Vagina (tissue), 2 donors: Measurements from ENCODE around the gene RNF26. TPM values are rescaled to one million over a fixed set of nuclear protein-coding genes. Genes with fewer than 3 reads are reported as not detected.
A peak's percentile ranks its signal among the peaks of the same experiment; 100 is the strongest.

ENCODE experiments used
- DNase-seq, 2 donors: peaks; one replicate each; pipeline ENCODE4 v3.0.0-alpha.2; 2017; ENCODE audit errors: extremely low spot score in 2 of 2
- H3K27ac ChIP-seq: fragments of 200-600 bp; sonication (generic); one replicate; pipeline ENCODE4 v1.5.1; 2019
- H3K27me3 ChIP-seq: fragments of 200-600 bp; sonication (generic); one replicate; pipeline ENCODE4 v1.5.1; 2019
- H3K36me3 ChIP-seq, 2 donors: fragments of 200-600 bp; sonication (generic); one replicate each; pipeline ENCODE4 v1.5.1; 2017 to 2019
- H3K4me1 ChIP-seq: fragments of 200-600 bp; sonication (generic); one replicate; pipeline ENCODE4 v1.5.1; 2019
- H3K4me3 ChIP-seq, 2 donors: fragments of 200-600 bp; sonication (generic); 1 replicate in 1 of 2; 2 replicates in 1 of 2; pipeline ENCODE4 v1.5.1; 2016 to 2019
- H3K9me3 ChIP-seq: fragments of 200-600 bp; sonication (generic); one replicate; pipeline ENCODE4 v1.5.1; 2019
- POLR2A ChIP-seq, 2 donors: fragments of 450-650 bp; IDR thresholded peaks; one replicate each; pipeline ENCODE4 v1.6.1; 2017; ENCODE audit warnings: antibody characterized with exemption in 2 of 2, mild to moderate bottlenecking in 2 of 2, moderate library complexity in 2 of 2
- POLR2AphosphoS5 ChIP-seq, 2 donors: sonication (generic); formaldehyde crosslinking; IDR thresholded peaks; one replicate each; pipeline ENCODE4 v1.9.0; 2017; ENCODE audit warnings: antibody characterized with exemption in 2 of 2, mild to moderate bottlenecking in 2 of 2, low read depth in 1 of 2; ENCODE audit not compliant: insufficient read depth in 1 of 2
- intact Hi-C: fragments of 100-400 bp; cut with DNase I; formaldehyde crosslinking; loops from one replicate; pipeline ENCODE4 v1.15.1; 2023
- total RNA-seq: library from RNA; depleted of rRNA; stranded (reverse); fragments of >200 nt; gene quantifications from one replicate; pipeline ENCODE4 v1.2.3, GENCODE V29; 2016
- TF ChIP-seq, protein P1 (sequence below), 3 experiments: fragments of 450-650 bp in 2 of 3; fragments of 200-600 bp in 1 of 3; sonication (generic) in 1 of 3; IDR thresholded peaks; one replicate each; pipeline ENCODE4 v1.5.1; 2017 to 2019; ENCODE audit warnings: antibody characterized with exemption in 3 of 3, mild to moderate bottlenecking in 2 of 3, moderate library complexity in 2 of 3

The RNF26 gene
- total RNA-seq, 1 donor from 2014 or later = 19.6 TPM

GRCh38 chr11:119309411-119309810 lies 24.9 kb upstream of the RNF26 start:
- intact Hi-C loops = no loop called here
- peaks cover 7% of the 10 kb centered on the region for H3K4me1 ChIP-seq
- H3K27ac ChIP-seq = peak overlapping the region; percentile 33
- no peak overlapping the region for H3K4me3 ChIP-seq
- H3K27me3 ChIP-seq = no peaks in the 10 kb centered on the region
- TF ChIP-seq, protein P1, sequence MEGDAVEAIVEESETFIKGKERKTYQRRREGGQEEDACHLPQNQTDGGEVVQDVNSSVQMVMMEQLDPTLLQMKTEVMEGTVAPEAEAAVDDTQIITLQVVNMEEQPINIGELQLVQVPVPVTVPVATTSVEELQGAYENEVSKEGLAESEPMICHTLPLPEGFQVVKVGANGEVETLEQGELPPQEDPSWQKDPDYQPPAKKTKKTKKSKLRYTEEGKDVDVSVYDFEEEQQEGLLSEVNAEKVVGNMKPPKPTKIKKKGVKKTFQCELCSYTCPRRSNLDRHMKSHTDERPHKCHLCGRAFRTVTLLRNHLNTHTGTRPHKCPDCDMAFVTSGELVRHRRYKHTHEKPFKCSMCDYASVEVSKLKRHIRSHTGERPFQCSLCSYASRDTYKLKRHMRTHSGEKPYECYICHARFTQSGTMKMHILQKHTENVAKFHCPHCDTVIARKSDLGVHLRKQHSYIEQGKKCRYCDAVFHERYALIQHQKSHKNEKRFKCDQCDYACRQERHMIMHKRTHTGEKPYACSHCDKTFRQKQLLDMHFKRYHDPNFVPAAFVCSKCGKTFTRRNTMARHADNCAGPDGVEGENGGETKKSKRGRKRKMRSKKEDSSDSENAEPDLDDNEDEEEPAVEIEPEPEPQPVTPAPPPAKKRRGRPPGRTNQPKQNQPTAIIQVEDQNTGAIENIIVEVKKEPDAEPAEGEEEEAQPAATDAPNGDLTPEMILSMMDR (IDR thresholded peaks at IDR 0.05) = no peak
- TF ChIP-seq POLR2AphosphoS5 (IDR thresholded peaks at IDR 0.05; ENCODE audit: insufficient read depth in 1 of 2, low read depth in 1 of 2) (no peak), POLR2A (IDR thresholded peaks at IDR 0.05) (no peak)
- no peaks in the 10 kb centered on the region for H3K9me3 ChIP-seq
- peaks cover 0 to 7% of the 10 kb centered on the region in 2 donors for H3K36me3 ChIP-seq
- DNase-seq = no peak

GRCh38 chr11:119309953-119310681 lies 24.2 kb upstream of the RNF26 start:
- intact Hi-C loops = no loop called here
- no peak for DNase-seq
- Histone ChIP-seq H3K36me3 (peaks cover 0 to 7% of the 10 kb centered on the region in 2 donors), H3K27ac (peak overlapping the region; percentile 33), H3K4me1 (peaks cover 14% of the 10 kb centered on the region), H3K4me3 (no peak overlapping the region), H3K27me3 (no peaks in the 10 kb centered on the region), H3K9me3 (no peaks in the 10 kb centered on the region)
- TF ChIP-seq, protein P1 (IDR thresholded peaks at IDR 0.05) = no peak
- TF ChIP-seq POLR2AphosphoS5 (IDR thresholded peaks at IDR 0.05; ENCODE audit: insufficient read depth in 1 of 2, low read depth in 1 of 2) (no peak), POLR2A (IDR thresholded peaks at IDR 0.05) (no peak)

DNA sequence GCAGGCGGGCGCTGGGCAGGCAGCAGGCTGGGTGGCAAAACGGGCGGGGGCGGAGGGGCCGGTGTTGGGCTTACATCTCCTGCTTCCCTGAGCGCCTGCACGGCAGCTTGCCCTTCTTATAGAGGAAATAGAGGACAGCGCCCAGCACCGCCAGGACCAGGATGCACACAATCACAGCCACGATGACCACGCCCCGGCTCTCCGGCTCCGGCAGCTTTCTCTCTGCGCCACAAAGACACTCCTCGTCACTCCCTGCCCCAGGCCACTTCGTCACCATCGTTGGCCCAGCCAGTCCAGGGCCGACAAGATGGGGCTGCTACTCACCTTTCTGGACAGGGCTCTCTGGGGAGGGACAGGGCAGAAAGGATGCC lies 23.7 kb upstream of the RNF26 start:
- H3K4me1 ChIP-seq = peaks cover 19% of the 10 kb centered on the region
- no peak for DNase-seq

DNA sequence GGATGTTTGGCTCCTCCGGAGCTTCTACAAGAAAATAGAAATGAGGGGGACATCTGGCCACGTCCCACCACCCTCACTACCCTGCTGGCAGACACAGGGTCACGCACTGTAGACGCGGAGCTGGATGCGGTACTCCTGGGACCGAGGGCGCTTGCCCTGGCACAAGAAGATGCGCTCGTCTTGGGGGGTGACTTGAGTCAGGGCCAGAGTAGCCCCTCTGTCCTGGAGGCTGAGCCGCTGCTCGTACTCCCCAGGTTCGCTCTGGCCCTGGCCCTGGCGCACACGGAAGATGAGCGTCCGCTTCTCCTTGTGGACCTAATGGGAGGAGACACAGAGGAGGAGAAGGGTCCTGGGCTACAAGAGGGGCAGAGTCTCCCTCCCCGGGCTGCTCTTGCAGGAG lies 19.6 kb upstream of the RNF26 start:
- Histone ChIP-seq H3K36me3 (no peaks in the 10 kb centered on the region), H3K4me1 (peaks cover 49% of the 10 kb centered on the region), H3K9me3 (no peaks in the 10 kb centered on the region), H3K4me3 (peak overlapping the region; percentile 57 to 75), H3K27me3 (no peaks in the 10 kb centered on the region), H3K27ac (peak overlapping the region; percentile 88)
- no peak for DNase-seq
- intact Hi-C loops = loop anchor here (5.0 kb wide), 1 partner anchor 107 kb away; the partner anchor contains the start of gene CBL
- TF ChIP-seq, protein P1 (IDR thresholded peaks at IDR 0.05) = no peak
- no peak for TF ChIP-seq POLR2AphosphoS5 (IDR thresholded peaks at IDR 0.05; ENCODE audit: insufficient read depth in 1 of 2, low read depth in 1 of 2)
- no peak for TF ChIP-seq POLR2A (IDR thresholded peaks at IDR 0.05)

More for the DNA sequence above, 23.7 kb upstream of the RNF26 start:
- H3K36me3 ChIP-seq = peaks cover 0 to 7% of the 10 kb centered on the region in 2 donors
- H3K27ac ChIP-seq = peak overlapping the region; percentile 33
- intact Hi-C loops = no loop called here
- TF ChIP-seq POLR2AphosphoS5 (IDR thresholded peaks at IDR 0.05; ENCODE audit: insufficient read depth in 1 of 2, low read depth in 1 of 2) (no peak), POLR2A (IDR thresholded peaks at IDR 0.05) (no peak)
- TF ChIP-seq, protein P1 (IDR thresholded peaks at IDR 0.05) = no peak
- no peak overlapping the region for H3K4me3 ChIP-seq
- no peaks in the 10 kb centered on the region for H3K27me3 ChIP-seq
- H3K9me3 ChIP-seq = no peaks in the 10 kb centered on the region
